ENCODE results near the gene STARD9. TPM values are rescaled to one million over a fixed set of nuclear protein-coding genes. Genes with fewer than 3 reads are reported as not detected.

STARD9 gene
- total RNA-seq, 2 donors from 2014 or later: 19.0 to 20.8 TPM

DNA sequence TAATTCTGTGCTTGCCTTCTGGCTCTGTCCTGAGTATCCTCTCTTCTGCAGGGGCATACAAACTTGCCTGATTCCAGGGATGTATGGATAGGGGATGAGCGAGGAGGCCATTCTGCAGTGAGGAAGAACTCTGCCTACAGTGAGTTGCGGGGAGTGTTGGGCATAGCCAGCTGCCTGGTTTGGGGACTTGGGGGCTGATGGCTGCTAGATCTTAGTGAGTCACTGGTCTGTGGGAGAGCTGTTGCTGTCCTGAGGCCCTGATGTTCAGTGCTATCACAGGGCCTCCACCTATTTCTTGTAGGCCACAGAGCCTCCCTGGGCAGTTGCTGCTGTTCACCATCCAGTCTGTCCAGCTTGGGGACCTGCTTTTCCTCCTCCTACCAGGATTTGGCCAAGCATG, 141.2 kb downstream of the STARD9 start:
- intact Hi-C loops (cut with DNase I): no loop called here
- no peak for DNase-seq (ENCODE audit: low spot score)

- no peak for DNase-seq (ENCODE audit: low spot score)
- intact Hi-C loops (cut with DNase I): no loop called here
Measured at GRCh38 chr15:42719043-42719442, 143.6 kb downstream of the STARD9 start.

GRCh38 chr15:42720071-42720470, 144.7 kb downstream of the STARD9 start:
- intact Hi-C loops (cut with DNase I): no loop called here
- no peak for DNase-seq (ENCODE audit: low spot score)

GRCh38 chr15:42721016-42721415, 145.6 kb downstream of the STARD9 start:
- DNase-seq (ENCODE audit: low spot score): no peak
- intact Hi-C loops (cut with DNase I): no loop called here

GRCh38 chr15:42721916-42722315, 146.5 kb downstream of the STARD9 start:
- intact Hi-C loops (cut with DNase I): no loop called here
- DNase-seq (ENCODE audit: low spot score): no peak

DNA sequence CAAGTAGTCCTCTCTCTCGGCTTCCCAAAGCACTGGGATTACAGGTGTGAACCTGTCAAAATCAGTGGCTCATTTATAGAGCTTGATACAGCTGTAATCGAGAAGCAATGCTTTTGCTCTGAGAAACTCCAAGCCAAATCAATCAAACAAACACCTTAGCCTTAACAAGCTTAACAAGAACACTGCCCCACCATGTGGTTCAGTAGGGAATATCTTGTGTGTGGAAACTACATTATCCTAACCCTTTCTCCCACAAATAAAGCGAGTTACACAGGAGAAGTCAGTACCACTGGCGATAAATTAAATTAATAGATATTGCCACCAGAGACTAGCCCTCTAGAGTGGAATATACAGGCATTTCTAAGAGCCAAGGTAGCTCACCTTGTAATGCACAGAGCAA, 147.7 kb downstream of the STARD9 start:
- intact Hi-C loops (cut with DNase I): no loop called here
- no peak for DNase-seq (ENCODE audit: low spot score)

- intact Hi-C loops (cut with DNase I): no loop called here
- DNase-seq (ENCODE audit: low spot score): no peak
Measured at GRCh38 chr15:42724276-42724675, 148.9 kb downstream of the STARD9 start.

- no peak for DNase-seq (ENCODE audit: low spot score)
- intact Hi-C loops (cut with DNase I): no loop called here
Measured at GRCh38 chr15:42725331-42725903, 150.0 kb downstream of the STARD9 start.

- intact Hi-C loops (cut with DNase I): loop anchor here in 1 of 2 donors (2.0 kb wide), 1 partner anchor 117 kb away; no protein-coding TSS in a partner anchor
Measured at GRCh38 chr15:42726114-42726513, 150.7 kb downstream of the STARD9 start.

GRCh38 chr15:42727750-42728381, 152.5 kb downstream of the STARD9 start:
- DNase-seq (ENCODE audit: low spot score): no peak
- intact Hi-C loops (cut with DNase I): loop anchor here in 1 of 2 donors (2.0 kb wide), 1 partner anchor 119 kb away; no protein-coding TSS in a partner anchor

More at GRCh38 chr15:42726114-42726513, 150.7 kb downstream of the STARD9 start:
- no peak for DNase-seq (ENCODE audit: low spot score)

- intact Hi-C loops (cut with DNase I): no loop called here
- no peak for DNase-seq (ENCODE audit: low spot score)
Measured at GRCh38 chr15:42728560-42728959, 153.2 kb downstream of the STARD9 start.

- intact Hi-C loops (cut with DNase I): no loop called here
- no peak for DNase-seq (ENCODE audit: low spot score)
Measured at GRCh38 chr15:42728972-42729371, 153.6 kb downstream of the STARD9 start.

DNA sequence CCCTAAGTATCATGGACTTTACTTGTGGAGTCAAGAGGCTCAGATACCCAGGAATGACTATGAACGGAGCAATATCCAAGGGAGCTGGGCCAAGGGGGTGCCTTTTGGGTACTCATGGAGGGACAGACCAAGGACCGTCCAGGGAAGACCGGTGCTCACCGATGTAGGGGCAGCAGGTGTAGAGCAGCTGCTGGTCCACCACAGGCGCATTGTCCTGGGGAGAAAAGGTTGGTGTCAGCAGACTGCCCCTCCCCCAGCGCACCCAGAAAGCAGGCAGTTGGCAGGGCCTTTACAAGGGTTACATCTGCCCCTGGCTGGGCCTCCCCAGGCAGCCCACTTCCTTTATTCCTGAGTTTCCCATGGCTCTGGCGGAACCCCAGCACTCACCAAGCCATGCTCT, 154.0 kb downstream of the STARD9 start:
- intact Hi-C loops (cut with DNase I): no loop called here
- no peak for DNase-seq (ENCODE audit: low spot score)

GRCh38 chr15:42730135-42730534, 154.7 kb downstream of the STARD9 start:
- intact Hi-C loops (cut with DNase I): loop anchor here in 1 of 2 donors (10.0 kb wide), 1 partner anchor 195 kb away; the partner anchor contains the start of gene TTBK2
- no peak for DNase-seq (ENCODE audit: low spot score)

- no peak for DNase-seq (ENCODE audit: low spot score)
- intact Hi-C loops (cut with DNase I): loop anchor here in 1 of 2 donors (10.0 kb wide), 1 partner anchor 194 kb away; the partner anchor contains the start of gene TTBK2
Measured at GRCh38 chr15:42730536-42730935, 155.1 kb downstream of the STARD9 start.

DNA sequence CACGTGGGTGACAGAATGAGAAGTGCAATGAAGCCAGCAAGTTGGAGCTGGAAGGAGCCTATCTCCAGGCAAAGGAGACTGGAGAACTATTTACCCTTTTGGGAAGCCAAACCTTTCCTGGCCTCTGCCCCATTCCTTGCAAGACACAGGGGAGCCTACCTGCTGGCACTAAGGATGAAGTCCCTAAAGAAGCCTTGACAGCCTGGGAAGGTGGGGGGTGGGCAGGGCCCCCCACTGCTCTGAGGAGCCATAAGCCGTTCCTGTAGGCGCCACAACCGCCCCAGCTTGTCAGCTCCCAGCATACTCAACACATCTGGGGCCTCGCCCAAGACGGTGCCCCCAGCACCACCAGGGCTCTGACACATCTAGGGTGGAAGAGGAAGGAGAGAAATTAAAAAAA, 156.1 kb downstream of the STARD9 start:
- intact Hi-C loops (cut with DNase I): loop anchor here in 1 of 2 donors (10.0 kb wide), 1 partner anchor 193 kb away; the partner anchor contains the start of gene TTBK2
- no peak for DNase-seq (ENCODE audit: low spot score)

DNA sequence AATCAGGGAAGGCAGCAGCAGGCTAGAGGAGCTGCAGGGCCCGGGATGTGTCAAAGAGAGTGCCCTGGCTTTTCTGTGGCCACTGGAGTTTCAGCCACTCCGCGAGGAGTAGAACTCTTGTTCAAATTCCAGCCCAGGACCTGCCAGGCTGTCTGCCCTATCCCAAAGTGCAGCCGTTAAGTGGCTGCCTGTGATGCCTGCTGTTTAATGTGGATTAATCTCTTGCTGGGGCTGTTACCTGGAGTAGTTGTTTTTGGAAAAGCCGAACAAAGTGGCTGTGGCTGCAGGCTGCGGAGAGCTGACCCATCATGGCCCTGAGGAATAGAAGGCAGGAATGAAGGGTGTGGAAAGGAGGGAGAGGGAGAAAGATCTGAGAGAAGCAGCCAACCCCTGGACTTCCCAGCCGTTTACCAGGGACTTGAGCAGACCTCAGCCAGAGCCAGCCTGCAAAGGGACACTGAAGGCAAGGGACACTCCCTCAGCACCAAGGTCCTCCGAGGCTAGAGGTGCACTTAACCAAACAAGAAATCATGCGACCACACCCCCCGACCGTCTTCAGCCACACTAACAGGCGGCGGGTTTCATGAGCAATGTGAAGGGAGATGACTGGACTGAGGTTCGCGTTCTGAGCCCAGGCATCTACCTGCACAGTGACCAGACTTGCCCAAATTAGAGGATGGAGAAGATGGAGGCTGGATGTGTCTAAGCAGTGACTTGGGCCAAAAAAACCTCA, 156.9 kb downstream of the STARD9 start:
- intact Hi-C loops (cut with DNase I): loop anchor here in 1 of 2 donors (10.0 kb wide), 1 partner anchor 193 kb away; the partner anchor contains the start of gene TTBK2

GRCh38 chr15:42733027-42733426, 157.6 kb downstream of the STARD9 start:
- DNase-seq (ENCODE audit: low spot score): no peak
- intact Hi-C loops (cut with DNase I): loop anchor here in 1 of 2 donors (10.0 kb wide), 1 partner anchor 192 kb away; the partner anchor contains the start of gene TTBK2

More for the DNA sequence above, 156.9 kb downstream of the STARD9 start:
- no peak for DNase-seq (ENCODE audit: low spot score)

- intact Hi-C loops (cut with DNase I): loop anchor here in 1 of 2 donors (10.0 kb wide), 1 partner anchor 191 kb away; the partner anchor contains the start of gene TTBK2
- DNase-seq (ENCODE audit: low spot score): no peak
Measured at GRCh38 chr15:42734076-42734672, 158.8 kb downstream of the STARD9 start.

All from posterior vena cava (tissue), 2 donors.